Glutamatergic neuron (in vitro differentiated cells): ENCODE results near the gene NCR2. TPM values are rescaled to one million over a fixed set of nuclear protein-coding genes. Genes with fewer than 3 reads are reported as not detected.
A peak's percentile ranks its signal among the peaks of the same experiment; 100 is the strongest.

ENCODE experiments used
- DNase-seq: peaks from one replicate; pipeline ENCODE4 v3.0.0; 2022
- H3K27ac Mint-ChIP-seq: one replicate; pipeline ENCODE4 v1.8.0; 2020; ENCODE audit warnings: mild to moderate bottlenecking, mixed read lengths, inconsistent platforms; ENCODE audit not compliant: unreplicated experiment
- H3K27me3 Mint-ChIP-seq: one replicate; pipeline ENCODE4 v1.8.0; 2020; ENCODE audit warnings: mild to moderate bottlenecking, moderate library complexity, mixed read lengths, inconsistent platforms; ENCODE audit not compliant: unreplicated experiment
- H3K36me3 Mint-ChIP-seq: one replicate; pipeline ENCODE4 v1.8.0; 2020; ENCODE audit warnings: mild to moderate bottlenecking, mixed read lengths, inconsistent platforms; ENCODE audit not compliant: unreplicated experiment
- H3K4me1 Mint-ChIP-seq: one replicate; pipeline ENCODE4 v1.8.0; 2020; ENCODE audit warnings: mild to moderate bottlenecking, low read depth, mixed read lengths, inconsistent platforms; ENCODE audit not compliant: unreplicated experiment
- H3K4me3 Mint-ChIP-seq: one replicate; pipeline ENCODE4 v1.8.0; 2020; ENCODE audit warnings: mild to moderate bottlenecking, mixed read lengths, inconsistent platforms; ENCODE audit not compliant: unreplicated experiment
- H3K9me3 Mint-ChIP-seq: one replicate; pipeline ENCODE4 v1.8.0; 2020; ENCODE audit warnings: mild to moderate bottlenecking, moderate library complexity, mixed read lengths, inconsistent platforms; ENCODE audit not compliant: unreplicated experiment
- CTCF ChIP-seq: fragments of 200-600 bp; sonication (generic); IDR thresholded peaks from one replicate; pipeline ENCODE4 v1.5.0; 2021; ENCODE audit not compliant: partially characterized antibody, unreplicated experiment
- long read RNA-seq: library from polyadenylated mRNA; unstranded; transcript quantifications from one replicate; pipeline ENCODE4 v2.0.0, GENCODE V29; 2020; ENCODE audit not compliant: unreplicated experiment
- total RNA-seq: library from RNA; stranded (reverse); fragmentation: NEBNext Ultra II Directional; extraction: Animal tissue kit (Norgen Biotek cat#: 25700); gene quantifications from one replicate; pipeline ENCODE4 v1.2.1, GENCODE V29; 2021; ENCODE audit not compliant: unreplicated experiment

NCR2 gene
- total RNA-seq: not detected
- long read RNA-seq: 0 reads

GRCh38 chr6:41335296-41335695 lies at the start of gene NCR2:
Gene NCR2, plus strand, starts transcription at chr6:41335608. Its CDS starts 269 bp downstream, at chr6:41335877.
- Mint-ChIP-seq H3K4me3 (peak within 1 kb of the TSS; percentile 34), H3K27me3 (peaks cover 8% of the 10 kb centered on the region), H3K4me1 (peaks cover 10% of the 10 kb centered on the region), H3K9me3 (no peaks in the 10 kb centered on the region), H3K36me3 (no peaks in the 10 kb centered on the region), H3K27ac (no peak within 1 kb of the TSS)
- TF ChIP-seq CTCF: no peak
- DNase-seq: no peak

- no peak within 1 kb of the TSS for H3K27ac Mint-ChIP-seq
- no peak within 1 kb of the TSS for H3K4me3 Mint-ChIP-seq
- no peaks in the 10 kb centered on the region for H3K4me1 Mint-ChIP-seq
- peaks cover 2% of the 10 kb centered on the region for H3K27me3 Mint-ChIP-seq
- peaks cover 2% of the 10 kb centered on the region for H3K9me3 Mint-ChIP-seq
- no peaks in the 10 kb centered on the region for H3K36me3 Mint-ChIP-seq
- TF ChIP-seq CTCF: no peak
- DNase-seq: no peak
These were observed 48.7 kb upstream of the NCR2 start, which contains the start of gene TREM1 for GRCh38 chr6:41286544-41287346. Gene TREM1, minus strand, starts transcription at chr6:41286682. Its CDS starts 27 bp downstream, at chr6:41286655.

- Mint-ChIP-seq H3K9me3 (no peaks in the 10 kb centered on the region), H3K36me3 (no peaks in the 10 kb centered on the region), H3K27ac (no peak overlapping the region), H3K27me3 (peaks cover 4% of the 10 kb centered on the region), H3K4me1 (no peaks in the 10 kb centered on the region), H3K4me3 (no peak overlapping the region)
- no peak for DNase-seq
- no peak for TF ChIP-seq CTCF
These were observed 47.2 kb upstream of the NCR2 start for GRCh38 chr6:41288030-41288753.

- no peak for TF ChIP-seq CTCF
- Mint-ChIP-seq H3K9me3 (no peaks in the 10 kb centered on the region), H3K4me1 (no peaks in the 10 kb centered on the region), H3K4me3 (no peak overlapping the region), H3K27me3 (peaks cover 4% of the 10 kb centered on the region), H3K27ac (no peak overlapping the region), H3K36me3 (no peaks in the 10 kb centered on the region)
- DNase-seq: no peak
These were observed 46.7 kb upstream of the NCR2 start for GRCh38 chr6:41288754-41289129.

GRCh38 chr6:41289815-41290214 lies 45.6 kb upstream of the NCR2 start:
- Mint-ChIP-seq H3K9me3 (no peaks in the 10 kb centered on the region), H3K4me3 (no peak overlapping the region), H3K27me3 (peaks cover 4% of the 10 kb centered on the region), H3K4me1 (no peaks in the 10 kb centered on the region), H3K36me3 (no peaks in the 10 kb centered on the region), H3K27ac (no peak overlapping the region)
- DNase-seq: no peak
- no peak for TF ChIP-seq CTCF
